Gastrocnemius medialis (tissue), 4 donors: ENCODE data around the gene NSMF.

Experiments used
- CTCF ChIP-seq, 5 experiments: fragments of 450-650 bp in 3 of 5; fragments of 200-600 bp in 2 of 5; sonication (generic) in 2 of 5; IDR thresholded peaks in 4 of 5; conservative IDR thresholded peaks in 1 of 5; 1 replicate in 4 of 5; 2 replicates in 1 of 5; pipeline ENCODE4 v1.5.1; 2016 to 2019; ENCODE audit warnings: antibody characterized with exemption in 5 of 5, mild to moderate bottlenecking in 3 of 5, moderate library complexity in 3 of 5
- POLR2A ChIP-seq, 2 donors: fragments of 450-650 bp; IDR thresholded peaks; one replicate each; pipeline ENCODE4 v1.6.1; 2017; ENCODE audit warnings: antibody characterized with exemption in 2 of 2, mild to moderate bottlenecking in 2 of 2, moderate library complexity in 2 of 2

- no peak for TF ChIP-seq CTCF (IDR thresholded peaks at IDR 0.05 in 4 of 5, conservative IDR thresholded peaks at IDR 0.05 in 1 of 5)
- TF ChIP-seq POLR2A (IDR thresholded peaks at IDR 0.05): no peak
Measured at GRCh38 chr9:137407590-137408300, 51.4 kb downstream of the NSMF start.
